ENCODE measurements around the gene PTPRH.

DNA sequence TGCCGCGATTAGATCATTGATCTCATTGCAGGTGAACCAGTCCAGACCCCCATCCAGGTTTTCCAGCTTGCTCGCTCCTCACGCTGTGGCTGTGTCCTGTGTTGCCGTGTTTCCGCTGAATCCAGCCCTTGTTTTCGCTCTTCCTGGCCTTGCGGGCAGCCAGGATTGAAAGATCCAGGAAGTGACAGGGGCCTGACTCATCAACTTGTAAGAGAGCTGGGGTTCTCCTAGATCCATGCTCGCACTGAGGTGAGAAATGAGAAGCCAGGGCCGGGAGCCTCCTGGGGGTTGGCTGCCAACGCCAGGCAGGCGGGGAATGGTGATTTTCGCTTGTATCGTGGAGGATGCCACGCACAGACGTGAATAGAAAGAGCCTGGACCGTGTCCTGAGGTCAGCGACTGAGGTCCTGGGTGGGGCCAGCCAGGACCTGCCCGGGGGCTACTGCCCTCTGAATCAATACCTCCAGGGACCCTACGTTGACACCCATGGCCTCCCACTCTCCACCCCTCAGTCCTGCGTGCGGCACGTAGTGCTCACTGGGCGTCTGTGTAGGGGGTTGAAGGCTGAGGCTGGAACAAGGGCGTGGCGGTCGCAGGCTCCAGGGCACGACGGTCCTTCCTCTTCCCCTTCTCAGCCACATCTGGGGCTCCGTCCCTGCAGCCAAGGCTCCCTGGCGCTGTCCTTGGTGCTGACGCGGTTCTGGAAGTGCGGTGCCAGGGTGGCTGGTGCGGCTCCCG lies 7.3 kb upstream of the PTPRH start:
- TF ChIP-seq CTCF (IDR thresholded peaks at IDR 0.05): no peak
- TF ChIP-seq EP300 (IDR thresholded peaks at IDR 0.05): no peak
- no peak for TF ChIP-seq POLR2A (IDR thresholded peaks at IDR 0.05)

Data from stomach (tissue), 4 donors.